ENCODE measurements around the gene TLCD4. TPM values are rescaled to one million over a fixed set of nuclear protein-coding genes. Genes with fewer than 3 reads are reported as not detected.
"Not testable (repeated sequence)": the region's sequence is repeated elsewhere in the genome, so short reads cannot be mapped to it uniquely, and the experiment has no call there.

TLCD4 gene
- total and polyA plus RNA-seq, 8 donors: 2.1 to 19.5 (median 13.2) TPM

DNA sequence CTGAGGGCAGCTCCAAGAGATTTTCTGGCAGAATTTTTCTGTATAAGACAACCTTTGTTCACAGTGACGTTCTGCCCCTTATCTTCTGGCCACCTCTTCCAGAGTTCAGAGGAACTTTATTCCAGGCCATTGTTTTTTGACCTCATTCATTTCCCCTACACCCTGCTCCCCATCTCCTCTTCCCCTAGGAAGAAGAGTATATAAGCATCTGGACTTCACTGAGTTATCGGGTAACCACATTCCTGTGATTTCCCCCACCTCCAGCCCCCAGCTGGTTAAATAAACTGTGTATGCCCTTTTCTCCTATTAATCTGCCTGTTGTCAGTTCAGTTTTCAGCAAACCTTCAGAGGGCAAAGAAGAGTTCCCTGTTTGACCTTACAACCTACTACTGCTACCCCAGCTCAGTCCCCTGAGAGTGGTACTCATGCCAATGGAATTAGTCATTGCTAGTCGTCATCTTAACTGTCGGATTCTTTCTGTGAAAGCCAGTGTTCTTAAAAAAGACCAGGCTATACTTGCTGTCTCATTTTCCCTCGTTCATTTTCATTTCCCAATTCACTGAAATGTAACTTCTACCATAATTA lies 30.1 kb upstream of the TLCD4 start:
- no peaks in the 10 kb centered on the region for H3K36me3 ChIP-seq
- no peaks in the 10 kb centered on the region for H3K27me3 ChIP-seq
- FAIRE-seq: peak; percentile 57
- DNase-seq: peak in 2 of 6 donors; percentile 14 to 17
- TF ChIP-seq, protein P1, sequence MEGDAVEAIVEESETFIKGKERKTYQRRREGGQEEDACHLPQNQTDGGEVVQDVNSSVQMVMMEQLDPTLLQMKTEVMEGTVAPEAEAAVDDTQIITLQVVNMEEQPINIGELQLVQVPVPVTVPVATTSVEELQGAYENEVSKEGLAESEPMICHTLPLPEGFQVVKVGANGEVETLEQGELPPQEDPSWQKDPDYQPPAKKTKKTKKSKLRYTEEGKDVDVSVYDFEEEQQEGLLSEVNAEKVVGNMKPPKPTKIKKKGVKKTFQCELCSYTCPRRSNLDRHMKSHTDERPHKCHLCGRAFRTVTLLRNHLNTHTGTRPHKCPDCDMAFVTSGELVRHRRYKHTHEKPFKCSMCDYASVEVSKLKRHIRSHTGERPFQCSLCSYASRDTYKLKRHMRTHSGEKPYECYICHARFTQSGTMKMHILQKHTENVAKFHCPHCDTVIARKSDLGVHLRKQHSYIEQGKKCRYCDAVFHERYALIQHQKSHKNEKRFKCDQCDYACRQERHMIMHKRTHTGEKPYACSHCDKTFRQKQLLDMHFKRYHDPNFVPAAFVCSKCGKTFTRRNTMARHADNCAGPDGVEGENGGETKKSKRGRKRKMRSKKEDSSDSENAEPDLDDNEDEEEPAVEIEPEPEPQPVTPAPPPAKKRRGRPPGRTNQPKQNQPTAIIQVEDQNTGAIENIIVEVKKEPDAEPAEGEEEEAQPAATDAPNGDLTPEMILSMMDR (IDR thresholded peaks at IDR 0.05): no peak
- peak; percentile 50 to 84 (median 80) for ATAC-seq
- peaks cover 0 to 4% (median 0%) of the 10 kb centered on the region in 3 donors for H3K4me1 ChIP-seq
- no peaks in the 10 kb centered on the region for H3K9me3 ChIP-seq
- 30 to 39% methylated on average over 5 of the region's 5 CpGs for WGBS, 2 donors
- H3K4me3 ChIP-seq: no peak overlapping the region
- peak overlapping the region; percentile 4 to 71 (median 9) for H3K27ac ChIP-seq
- intact Hi-C loops (cut with DNase I): loop anchor here in 1 of 3 donors (10.0 kb wide), 1 partner anchor 148 kb away; the partner anchor contains the start of gene RWDD3

DNA sequence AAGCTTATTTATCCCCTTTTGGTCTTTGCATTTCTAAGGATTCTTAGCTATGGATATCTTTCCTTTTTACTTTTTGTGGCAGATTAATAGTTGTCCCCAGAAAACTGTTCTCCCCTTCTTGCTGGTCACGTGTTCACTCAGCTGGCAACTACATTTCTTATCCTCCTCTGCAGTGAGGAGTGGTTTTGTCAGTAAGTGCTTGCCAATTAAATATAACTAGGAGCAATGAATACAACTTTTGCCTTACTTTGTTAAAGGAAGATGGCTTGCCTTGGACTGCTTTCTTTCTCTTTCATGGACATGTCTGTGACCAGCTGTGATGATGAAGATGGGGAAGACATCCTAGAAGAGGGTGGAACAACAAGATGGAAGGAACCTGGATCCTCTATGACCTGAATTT lies 28.9 kb upstream of the TLCD4 start:
- H3K36me3 ChIP-seq: no peaks in the 10 kb centered on the region

DNA sequence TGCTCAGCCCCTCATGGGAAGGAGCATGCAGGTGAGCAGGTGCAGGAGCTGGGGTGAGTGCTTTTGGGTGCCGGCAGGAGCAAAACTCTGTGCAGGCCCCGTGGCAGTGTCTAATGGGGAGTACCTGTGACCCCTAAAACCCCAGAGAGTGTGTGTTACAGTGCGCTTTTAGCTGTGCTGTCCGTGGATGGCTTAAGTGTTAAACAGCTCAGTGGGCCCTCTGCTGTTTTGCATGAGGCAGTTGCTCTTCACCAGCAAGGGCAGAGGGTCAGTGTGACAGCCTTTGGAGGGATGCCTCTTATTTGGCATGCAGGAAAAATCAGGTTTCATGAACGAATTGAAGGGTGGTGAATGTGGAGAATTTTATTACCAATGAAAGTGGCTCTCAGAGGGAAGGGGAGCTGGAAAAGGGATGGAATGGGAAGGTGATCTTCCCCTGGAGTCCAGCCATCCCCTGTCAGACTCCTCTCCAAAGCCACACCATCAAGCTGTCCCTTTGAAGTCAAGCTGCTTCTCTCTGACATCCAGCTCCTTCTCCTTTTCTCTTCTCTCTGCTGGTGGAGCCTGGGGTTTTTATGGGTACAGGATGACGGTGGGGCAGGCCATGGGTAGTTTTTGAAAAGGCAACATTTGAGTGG lies 27.4 kb upstream of the TLCD4 start:
- FAIRE-seq (no peak), DNase-seq (no peak), ATAC-seq (no peak)
- Histone ChIP-seq H3K4me3 (no peak overlapping the region), H3K9me3 (no peaks in the 10 kb centered on the region), H3K4me1 (peaks cover 0 to 4% (median 0%) of the 10 kb centered on the region in 3 donors), H3K36me3 (no peaks in the 10 kb centered on the region), H3K27ac (no peak overlapping the region), H3K27me3 (no peaks in the 10 kb centered on the region)
- WGBS, 2 donors: 88 to 95% methylated on average over 6 of the region's 6 CpGs
- intact Hi-C loops (cut with DNase I): loop anchor here in 1 of 3 donors (10.0 kb wide), 1 partner anchor 145 kb away; the partner anchor contains the start of gene RWDD3
- TF ChIP-seq, protein P1 (IDR thresholded peaks at IDR 0.05): no peak

More for the DNA sequence above, 28.9 kb upstream of the TLCD4 start:
- WGBS, 2 donors: 88 to 92% methylated on average over 1 of the region's 1 CpG
- Histone ChIP-seq H3K9me3 (no peaks in the 10 kb centered on the region), H3K27me3 (no peaks in the 10 kb centered on the region), H3K27ac (no peak overlapping the region), H3K4me3 (no peak overlapping the region), H3K4me1 (peaks cover 0 to 4% (median 0%) of the 10 kb centered on the region in 3 donors)
- DNase-seq: no peak
- TF ChIP-seq, protein P1 (IDR thresholded peaks at IDR 0.05): no peak
- no peak for ATAC-seq
- no peak for FAIRE-seq
- intact Hi-C loops (cut with DNase I): loop anchor here in 1 of 3 donors (10.0 kb wide), 1 partner anchor 146 kb away; the partner anchor contains the start of gene RWDD3

DNA sequence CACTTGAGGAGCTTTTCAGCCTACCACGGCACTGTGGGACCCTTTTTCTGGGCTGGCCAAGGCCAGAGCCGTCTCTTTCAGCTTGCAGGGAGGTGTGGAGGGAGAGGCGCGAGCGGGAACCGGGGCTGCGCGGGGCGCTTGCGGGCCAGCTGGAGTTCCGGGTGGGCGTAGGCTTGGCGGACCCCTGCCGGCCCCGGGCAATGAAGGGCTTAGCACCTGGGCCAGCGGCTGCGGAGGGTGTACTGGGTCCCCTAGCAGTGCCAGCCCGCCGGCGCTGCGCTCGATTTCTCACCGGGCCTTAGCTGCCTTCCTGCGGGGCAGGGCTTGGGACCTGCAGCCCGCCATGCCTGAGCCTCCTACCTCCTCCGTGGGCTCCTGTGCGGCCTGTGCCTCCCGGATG lies 25.9 kb upstream of the TLCD4 start:
- 82 to 83% methylated on average over 11 to 28 of the region's 28 CpGs for WGBS, 2 donors
- H3K27ac ChIP-seq; intact Hi-C loops (cut with DNase I); H3K4me1 ChIP-seq; ATAC-seq; FAIRE-seq; H3K36me3 ChIP-seq; H3K4me3 ChIP-seq; H3K27me3 ChIP-seq; H3K9me3 ChIP-seq: not testable (repeated sequence)
- DNase-seq: peak in 1 of 6 donors; percentile 37

DNA sequence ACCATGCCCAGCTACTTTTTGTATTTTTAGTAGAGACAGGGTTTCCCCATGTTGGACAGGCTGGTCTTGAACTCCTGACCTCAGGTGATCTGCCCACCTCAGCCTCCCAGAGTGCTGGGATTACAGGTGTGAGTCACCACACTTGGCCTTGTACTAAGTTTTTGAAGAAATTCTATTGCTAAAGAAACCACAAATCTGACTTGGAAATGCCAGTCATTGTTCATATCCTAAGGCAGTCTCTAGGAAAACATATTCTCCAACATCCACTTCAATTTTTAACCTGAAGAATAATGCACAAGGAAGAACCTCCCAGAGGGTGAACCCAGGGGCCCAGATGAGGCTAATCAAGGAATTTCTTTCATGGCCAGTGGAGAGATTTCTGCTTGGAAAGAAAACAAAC lies 24.3 kb upstream of the TLCD4 start:
- ATAC-seq; H3K4me3 ChIP-seq; FAIRE-seq; H3K27ac ChIP-seq; H3K27me3 ChIP-seq; intact Hi-C loops (cut with DNase I); H3K9me3 ChIP-seq; H3K4me1 ChIP-seq; H3K36me3 ChIP-seq; DNase-seq: not testable (repeated sequence)

DNA sequence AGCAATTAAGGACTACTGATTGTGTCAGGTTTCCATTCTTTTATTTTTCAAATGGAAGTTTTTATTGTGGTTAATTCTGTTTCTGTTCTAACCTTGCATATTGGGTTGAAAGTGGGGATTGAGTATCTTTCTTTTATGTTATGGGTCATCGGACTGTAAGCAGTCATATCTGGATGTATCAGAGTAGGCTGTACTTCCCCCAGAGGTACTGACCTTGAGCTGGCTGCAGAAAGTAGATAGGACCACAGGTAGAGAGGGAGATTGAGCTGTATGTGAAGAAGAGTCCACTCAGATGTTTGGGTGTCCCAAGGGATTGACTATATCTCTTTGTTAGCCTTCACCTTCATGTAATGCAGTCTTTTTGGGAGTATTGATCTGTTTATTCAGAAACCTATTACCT lies 23.9 kb upstream of the TLCD4 start:
- no peaks in the 10 kb centered on the region for H3K27me3 ChIP-seq
- no peaks in the 10 kb centered on the region for H3K9me3 ChIP-seq
- ATAC-seq: no peak
- WGBS, 2 donors: 23 to 52% methylated on average over 1 of the region's 1 CpG
- TF ChIP-seq, protein P1 (IDR thresholded peaks at IDR 0.05): no peak
- no peak for FAIRE-seq
- H3K36me3 ChIP-seq: no peaks in the 10 kb centered on the region
- no peak overlapping the region for H3K27ac ChIP-seq
- DNase-seq: no peak
- H3K4me1 ChIP-seq: no peaks in the 10 kb centered on the region
- no peak overlapping the region for H3K4me3 ChIP-seq
- intact Hi-C loops (cut with DNase I): no loop called here

Measured in pancreas (tissue), 10 donors.